CD8-positive, alpha-beta memory T cell (primary cell): ENCODE results near the gene TCF3. TPM values are rescaled to one million over a fixed set of nuclear protein-coding genes. Genes with fewer than 3 reads are reported as not detected.
"Not testable (repeated sequence)": the region's sequence is repeated elsewhere in the genome, so short reads cannot be mapped to it uniquely, and the experiment has no call there.

Source experiments
- CTCF ChIA-PET: fragments of 350-600 bp; sonication (Branson Sonifier 250); formaldehyde crosslinking; loops from one replicate; lab custom pipeline; 2021; ENCODE audit warnings: antibody characterized with exemption; lab: Charles Lee
- POLR2A ChIA-PET: fragments of 350-600 bp; sonication (Branson Sonifier 250); formaldehyde crosslinking; loops from one replicate; lab custom pipeline; 2021; ENCODE audit warnings: antibody characterized with exemption; lab: Charles Lee
- DNase-seq, 5 donors: peaks; one replicate each; pipeline versions ENCODE4 v3.0.0 to v3.0.0-alpha.2; 2020 to 2022; ENCODE audit warnings: mixed read lengths in 1 of 5
- H3K27ac ChIP-seq: one replicate; pipeline ENCODE4 v1.7.0; 2013; ENCODE audit warnings: low read depth, mild to moderate bottlenecking, low read length, moderate library complexity
- H3K27me3 ChIP-seq: 2 replicates; pipeline ENCODE4 v1.7.0; 2013; ENCODE audit warnings: low read length, mild to moderate bottlenecking; ENCODE audit not compliant: insufficient read depth, poor library complexity, severe bottlenecking
- H3K36me3 ChIP-seq: 2 replicates; pipeline ENCODE4 v1.7.0; 2013; ENCODE audit warnings: mild to moderate bottlenecking, low read length, moderate library complexity; ENCODE audit not compliant: insufficient read depth
- H3K4me1 ChIP-seq: 2 replicates; pipeline ENCODE4 v1.7.0; 2013; ENCODE audit warnings: mild to moderate bottlenecking, low read length, moderate library complexity; ENCODE audit not compliant: insufficient read depth
- H3K4me3 ChIP-seq: 2 replicates; pipeline ENCODE4 v1.7.0; 2013; ENCODE audit warnings: mild to moderate bottlenecking, low read length
- H3K9me3 ChIP-seq: 2 replicates; pipeline ENCODE4 v1.7.0; 2013; ENCODE audit warnings: mild to moderate bottlenecking, low read length
- H3K27ac Mint-ChIP-seq, 8 donors: one replicate each; pipeline ENCODE4 v1.8.0; 2020 to 2021; ENCODE audit warnings: mixed read lengths in 8 of 8, mild to moderate bottlenecking in 6 of 8, inconsistent platforms in 3 of 8, moderate library complexity in 3 of 8
- H3K27me3 Mint-ChIP-seq, 2 donors: one replicate each; pipeline ENCODE4 v1.8.0; 2020 to 2021; ENCODE audit warnings: mixed read lengths in 2 of 2, mild to moderate bottlenecking in 1 of 2, moderate library complexity in 1 of 2
- H3K36me3 Mint-ChIP-seq, 3 donors: one replicate each; pipeline ENCODE4 v1.8.0; 2020 to 2021; ENCODE audit warnings: mixed read lengths in 3 of 3, inconsistent platforms in 1 of 3, mild to moderate bottlenecking in 1 of 3
- H3K4me1 Mint-ChIP-seq, 3 donors: one replicate each; pipeline ENCODE4 v1.8.0; 2020 to 2021; ENCODE audit warnings: mixed read lengths in 3 of 3, inconsistent platforms in 1 of 3, mild to moderate bottlenecking in 1 of 3
- H3K4me3 Mint-ChIP-seq, 7 donors: one replicate each; pipeline ENCODE4 v1.8.0; 2020 to 2021; ENCODE audit warnings: mixed read lengths in 7 of 7, mild to moderate bottlenecking in 6 of 7, moderate library complexity in 4 of 7, inconsistent platforms in 2 of 7
- H3K9me3 Mint-ChIP-seq, 5 donors: one replicate each; pipeline ENCODE4 v1.8.0; 2020 to 2022; ENCODE audit warnings: mixed read lengths in 5 of 5, mild to moderate bottlenecking in 3 of 5, moderate library complexity in 2 of 5, inconsistent platforms in 1 of 5
- polyA plus RNA-seq: library from polyadenylated mRNA; unstranded; fragments of 300-500 nt; fragmentation: Illumina TruSeq; gene quantifications from one replicate; pipeline ENCODE4 v1.2.3, GENCODE V29; 2021
- total RNA-seq, 2 experiments: library from RNA; stranded (reverse); gene quantifications; one replicate each; pipeline ENCODE4 v1.2.3, GENCODE V29; 2021

The TCF3 gene
- total and polyA plus RNA-seq, 3 experiments from 2014 or later, result 13.3 to 97.0 (median 96.0) TPM

- POLR2A ChIA-PET, result no interaction called here
- no peaks in the 10 kb centered on the region for H3K36me3 Mint-ChIP-seq
- H3K4me3 ChIP-seq, result no peak overlapping the region
- DNase-seq, result no peak
- H3K4me1 Mint-ChIP-seq, result peaks cover 12 to 18% (median 16%) of the 10 kb centered on the region in 3 donors
- H3K9me3 ChIP-seq, result no peaks in the 10 kb centered on the region
- CTCF ChIA-PET, result interaction anchor here (1.1 to 4.1 kb wide), 9 partner anchors 10 to 129 kb away, joined by 3 to 42 read pairs (median 5); partner anchors contain the start of gene UQCR11
- H3K4me3 Mint-ChIP-seq, result peak overlapping the region in 1 of 7 donors; percentile 27
- H3K27ac Mint-ChIP-seq, result no peak overlapping the region
- H3K27ac ChIP-seq, result no peak overlapping the region
- H3K27me3 ChIP-seq, result peaks cover 47% of the 10 kb centered on the region
- H3K36me3 ChIP-seq, result no peaks in the 10 kb centered on the region
- H3K9me3 Mint-ChIP-seq, result no peaks in the 10 kb centered on the region
- H3K4me1 ChIP-seq, result peaks cover 9% of the 10 kb centered on the region
- peaks cover 33 to 51% of the 10 kb centered on the region in 2 donors for H3K27me3 Mint-ChIP-seq
Measured at GRCh38 chr19:1671716-1672037, 19.3 kb upstream of the TCF3 start.

GRCh38 chr19:1670747-1671146 lies 18.3 kb upstream of the TCF3 start:
- H3K9me3 Mint-ChIP-seq, DNase-seq, H3K27ac ChIP-seq, H3K27ac Mint-ChIP-seq, H3K36me3 Mint-ChIP-seq, H3K4me3 ChIP-seq, POLR2A ChIA-PET, H3K9me3 ChIP-seq, H3K4me1 ChIP-seq, H3K36me3 ChIP-seq: not testable (repeated sequence)
- CTCF ChIA-PET, result interaction anchor here (0.7 to 2.4 kb wide), 4 partner anchors 18 to 125 kb away, joined by 3 to 10 read pairs (median 5); no protein-coding TSS in a partner anchor
- H3K27me3 Mint-ChIP-seq, result peaks cover 28 to 44% of the 10 kb centered on the region in 2 donors
- peaks cover 40% of the 10 kb centered on the region for H3K27me3 ChIP-seq
- H3K4me1 Mint-ChIP-seq, result peaks cover 12 to 18% (median 16%) of the 10 kb centered on the region in 3 donors
- peak overlapping the region in 1 of 7 donors; percentile 15 for H3K4me3 Mint-ChIP-seq

- peak in 2 of 5 donors; percentile 11 to 30 for DNase-seq
- H3K4me3 Mint-ChIP-seq, result peak overlapping the region in 3 of 7 donors; percentile 12 to 32 (median 19)
- no peaks in the 10 kb centered on the region for H3K36me3 Mint-ChIP-seq
- CTCF ChIA-PET, result interaction anchor here (0.9 to 1.1 kb wide), 2 partner anchors 15 to 63 kb away, joined by 3 to 4 read pairs; partner anchors contain the start of gene UQCR11
- Histone ChIP-seq H3K27me3 (peaks cover 37% of the 10 kb centered on the region), H3K4me3 (no peak overlapping the region), H3K36me3 (no peaks in the 10 kb centered on the region), H3K27ac (no peak overlapping the region), H3K4me1 (peaks cover 9% of the 10 kb centered on the region), H3K9me3 (no peaks in the 10 kb centered on the region)
- no peak overlapping the region for H3K27ac Mint-ChIP-seq
- POLR2A ChIA-PET, result interaction anchor here (1.9 kb wide), 1 partner anchor 16 kb away, joined by 6 read pairs; the partner anchor contains the start of gene TCF3
- H3K9me3 Mint-ChIP-seq, result no peaks in the 10 kb centered on the region
- H3K27me3 Mint-ChIP-seq, result peaks cover 20 to 31% of the 10 kb centered on the region in 2 donors
- peaks cover 12 to 18% (median 16%) of the 10 kb centered on the region in 3 donors for H3K4me1 Mint-ChIP-seq
Measured at GRCh38 chr19:1668486-1669270, 16.3 kb upstream of the TCF3 start.

GRCh38 chr19:1668048-1668485 lies 15.7 kb upstream of the TCF3 start:
- CTCF ChIA-PET, result no interaction called here

GRCh38 chr19:1665565-1666047 lies 13.2 kb upstream of the TCF3 start:
- Histone ChIP-seq H3K9me3 (no peaks in the 10 kb centered on the region), H3K36me3 (no peaks in the 10 kb centered on the region), H3K27ac (no peak overlapping the region), H3K4me3 (no peak overlapping the region), H3K4me1 (peaks cover 9% of the 10 kb centered on the region), H3K27me3 (peaks cover 15% of the 10 kb centered on the region)
- POLR2A ChIA-PET, result interaction anchor here (0.5 kb wide), 1 partner anchor 319 kb away, joined by 5 read pairs; no protein-coding TSS in a partner anchor
- H3K27ac Mint-ChIP-seq, result no peak overlapping the region
- H3K9me3 Mint-ChIP-seq, result no peaks in the 10 kb centered on the region
- CTCF ChIA-PET, result interaction anchor here (1.2 kb wide), 1 partner anchor 59 kb away, joined by 3 read pairs; no protein-coding TSS in a partner anchor
- peaks cover 9 to 19% (median 11%) of the 10 kb centered on the region in 3 donors for H3K4me1 Mint-ChIP-seq
- H3K27me3 Mint-ChIP-seq, result peaks cover 16 to 20% of the 10 kb centered on the region in 2 donors
- no peaks in the 10 kb centered on the region for H3K36me3 Mint-ChIP-seq
- H3K4me3 Mint-ChIP-seq, result no peak overlapping the region
- no peak for DNase-seq

More at GRCh38 chr19:1668048-1668485, 15.7 kb upstream of the TCF3 start:
- peak overlapping the region in 1 of 8 donors; percentile 8 for H3K27ac Mint-ChIP-seq
- Histone ChIP-seq H3K36me3 (no peaks in the 10 kb centered on the region), H3K9me3 (no peaks in the 10 kb centered on the region), H3K4me3 (no peak overlapping the region), H3K4me1 (peaks cover 9% of the 10 kb centered on the region), H3K27me3 (peaks cover 31% of the 10 kb centered on the region), H3K27ac (no peak overlapping the region)
- H3K4me3 Mint-ChIP-seq, result peak overlapping the region in 2 of 7 donors; percentile 3 to 14
- H3K27me3 Mint-ChIP-seq, result peaks cover 20 to 25% of the 10 kb centered on the region in 2 donors
- H3K36me3 Mint-ChIP-seq, result no peaks in the 10 kb centered on the region
- H3K4me1 Mint-ChIP-seq, result peaks cover 12 to 18% (median 16%) of the 10 kb centered on the region in 3 donors
- DNase-seq, result no peak
- POLR2A ChIA-PET, result no interaction called here
- no peaks in the 10 kb centered on the region for H3K9me3 Mint-ChIP-seq

GRCh38 chr19:1663852-1664251 lies 11.4 kb upstream of the TCF3 start:
- peaks cover 7 to 15% (median 7%) of the 10 kb centered on the region in 3 donors for H3K4me1 Mint-ChIP-seq
- Histone ChIP-seq H3K36me3 (no peaks in the 10 kb centered on the region), H3K27ac (no peak overlapping the region), H3K4me3 (no peak overlapping the region), H3K27me3 (peaks cover 10% of the 10 kb centered on the region), H3K9me3 (no peaks in the 10 kb centered on the region), H3K4me1 (peaks cover 6% of the 10 kb centered on the region)
- peaks cover 12 to 20% of the 10 kb centered on the region in 2 donors for H3K27me3 Mint-ChIP-seq
- ChIA-PET CTCF (interaction anchor here (1.5 kb wide), 1 partner anchor 9 kb away, joined by 4 read pairs; no protein-coding TSS in a partner anchor), POLR2A (no interaction called here)
- no peak for DNase-seq
- no peaks in the 10 kb centered on the region for H3K36me3 Mint-ChIP-seq
- H3K4me3 Mint-ChIP-seq, result no peak overlapping the region
- H3K27ac Mint-ChIP-seq, result no peak overlapping the region
- no peaks in the 10 kb centered on the region for H3K9me3 Mint-ChIP-seq

- peaks cover 7 to 14% of the 10 kb centered on the region in 2 donors for H3K27me3 Mint-ChIP-seq
- not testable (repeated sequence) for H3K27me3 ChIP-seq, H3K9me3 ChIP-seq, H3K36me3 Mint-ChIP-seq, H3K27ac Mint-ChIP-seq, H3K9me3 Mint-ChIP-seq, DNase-seq, H3K4me3 ChIP-seq, H3K4me1 Mint-ChIP-seq, H3K4me1 ChIP-seq, H3K36me3 ChIP-seq, H3K4me3 Mint-ChIP-seq, H3K27ac ChIP-seq
- POLR2A ChIA-PET, result interaction anchor here (0.7 kb wide), 1 partner anchor 57 kb away, joined by 3 read pairs; no protein-coding TSS in a partner anchor
- CTCF ChIA-PET, result interaction anchor here (1.5 kb wide), 1 partner anchor 10 kb away, joined by 4 read pairs; no protein-coding TSS in a partner anchor
Measured at GRCh38 chr19:1663227-1663626, 10.8 kb upstream of the TCF3 start.
